CD4-positive, alpha-beta T cell treated with Interleukin-1 beta for 1 hour (primary cell): Measurements from ENCODE around the gene METAP1.
"Not testable (repeated sequence)": the region's sequence is repeated elsewhere in the genome, so short reads cannot be mapped to it uniquely, and the experiment has no call there.

Experiments used
- DNase-seq, 2 donors: peaks; one replicate each; pipeline ENCODE4 v3.0.0-alpha.2; 2020 to 2022

Gene METAP1

DNA sequence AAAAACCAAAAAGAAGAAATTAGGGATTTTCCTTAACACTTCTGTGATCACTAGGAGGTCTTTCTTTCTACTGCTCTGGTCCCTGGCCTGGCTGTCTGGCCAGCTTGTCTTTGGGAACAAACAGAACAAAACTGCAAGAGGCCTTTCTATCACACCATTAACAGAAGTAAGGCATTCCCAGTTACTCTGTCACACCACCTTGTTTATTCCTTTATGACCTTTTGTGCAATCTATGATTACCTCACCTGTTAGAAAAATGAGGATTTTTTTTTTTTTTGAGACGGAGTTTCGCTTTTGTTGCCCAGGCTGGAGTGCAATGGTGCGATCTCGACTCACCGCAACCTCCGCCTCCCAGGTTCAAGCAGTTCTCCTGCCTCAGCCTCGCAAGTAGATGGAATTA, 3.0 kb downstream of the METAP1 start:
- no peak for DNase-seq

DNA sequence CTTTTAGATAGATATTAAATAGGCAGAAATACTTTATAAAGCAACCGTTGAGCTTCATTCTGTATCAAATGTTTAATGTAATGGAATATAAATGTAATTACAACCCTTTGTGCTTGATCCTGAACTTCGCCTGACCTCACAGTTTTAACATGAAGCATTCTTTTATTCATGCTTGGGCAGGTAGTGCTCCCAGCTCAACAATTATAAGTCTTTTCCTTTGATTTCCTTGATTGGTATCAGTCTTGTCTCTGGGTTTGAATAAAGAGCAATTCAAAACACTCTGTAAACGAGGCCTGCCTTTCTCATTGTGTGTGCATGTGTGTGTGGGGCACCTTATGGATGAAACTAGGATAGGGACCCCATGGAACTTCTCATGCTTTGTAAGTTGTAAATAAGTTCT, 6.8 kb downstream of the METAP1 start:
- DNase-seq, result no peak

DNA sequence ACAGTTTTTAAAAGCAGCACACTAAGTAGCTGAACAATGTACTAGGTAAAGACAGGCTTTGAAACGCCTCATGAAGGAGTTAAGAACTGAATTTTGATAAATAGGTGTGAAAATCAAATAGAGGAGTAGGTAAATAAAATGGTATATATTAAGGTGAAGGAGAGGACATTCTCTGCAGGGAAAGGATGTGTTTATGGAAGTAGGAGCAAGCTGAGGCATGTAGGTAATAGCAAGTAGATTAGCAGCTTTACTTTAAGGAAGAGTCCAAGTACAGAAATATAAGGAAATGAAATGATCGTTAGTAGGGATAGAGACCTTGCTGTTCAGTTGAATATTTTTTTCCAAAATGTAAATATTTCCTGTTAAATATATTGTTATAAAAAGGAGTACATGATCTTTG, 12.5 kb downstream of the METAP1 start:
- no peak for DNase-seq

DNA sequence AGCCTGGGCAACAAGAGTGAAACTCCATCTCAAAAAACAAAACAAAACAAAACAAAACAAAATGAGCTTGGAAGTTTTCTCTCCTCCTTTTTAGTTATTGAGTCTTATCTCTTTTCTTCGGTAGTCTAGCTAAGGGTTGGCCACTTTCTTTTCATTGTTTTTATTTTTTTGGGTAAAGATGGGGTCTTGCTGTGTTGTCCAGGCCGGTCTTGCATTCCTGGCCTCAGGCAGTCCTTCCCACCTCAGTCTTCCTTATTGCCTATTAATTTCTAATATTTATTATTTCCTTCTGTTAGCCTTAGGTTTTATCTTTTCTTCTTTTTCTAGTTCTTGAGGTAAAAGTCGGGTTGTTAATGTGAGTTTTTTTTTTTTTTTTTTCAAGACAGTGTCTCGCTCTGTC, 16.4 kb downstream of the METAP1 start:
- no peak for DNase-seq

DNA sequence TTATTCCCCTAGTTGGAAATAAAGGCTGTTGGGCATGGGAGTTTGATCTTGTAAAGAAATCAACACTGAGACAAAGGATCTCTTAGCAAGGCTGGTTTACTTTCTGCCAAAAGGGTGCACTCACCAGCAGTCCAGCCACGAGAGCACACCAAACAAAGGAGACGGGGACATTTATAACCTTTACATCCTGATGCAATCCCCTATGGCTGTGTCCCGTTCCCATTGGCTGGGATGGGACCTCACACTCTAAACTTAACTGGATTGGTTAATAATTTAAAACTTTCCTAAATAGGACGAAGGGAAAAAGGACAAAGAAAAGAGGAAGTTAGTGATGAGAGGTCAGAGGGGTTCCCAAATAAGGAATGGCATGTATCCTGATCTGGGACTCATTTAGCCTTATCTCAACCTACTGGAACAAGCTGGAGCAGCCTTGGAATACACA, 17.9 kb downstream of the METAP1 start:
- DNase-seq, result no peak

DNA sequence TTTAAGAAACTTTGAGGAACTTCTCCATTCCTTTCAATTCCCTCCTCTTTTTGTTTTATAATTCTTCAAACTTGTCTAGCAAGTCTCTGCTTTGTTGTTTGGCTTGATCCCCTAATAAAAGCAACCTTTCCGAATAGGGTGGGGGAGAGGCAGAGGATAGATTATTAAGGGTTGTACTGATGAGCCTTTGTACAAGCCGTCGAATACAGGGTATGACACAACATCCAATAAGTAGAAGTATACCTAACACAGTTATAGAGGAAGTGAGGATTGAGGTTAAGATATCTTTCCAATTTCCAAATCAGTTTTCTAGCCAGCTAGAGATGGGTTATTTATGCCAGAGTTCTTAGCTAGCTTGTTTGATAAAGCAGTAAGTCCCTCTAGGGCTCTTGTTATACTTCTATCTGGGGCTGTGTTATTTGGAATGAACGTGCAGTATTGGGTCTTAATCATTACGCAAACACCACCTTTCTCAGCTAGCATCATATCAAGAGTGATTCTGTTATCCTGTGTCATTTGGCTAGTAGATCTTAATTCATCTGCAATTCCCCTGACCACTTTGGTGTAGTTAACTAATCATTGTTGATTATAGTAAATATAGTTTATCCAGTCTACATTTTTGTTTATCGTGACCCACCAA, 18.5 kb downstream of the METAP1 start:
- DNase-seq, result no peak

DNA sequence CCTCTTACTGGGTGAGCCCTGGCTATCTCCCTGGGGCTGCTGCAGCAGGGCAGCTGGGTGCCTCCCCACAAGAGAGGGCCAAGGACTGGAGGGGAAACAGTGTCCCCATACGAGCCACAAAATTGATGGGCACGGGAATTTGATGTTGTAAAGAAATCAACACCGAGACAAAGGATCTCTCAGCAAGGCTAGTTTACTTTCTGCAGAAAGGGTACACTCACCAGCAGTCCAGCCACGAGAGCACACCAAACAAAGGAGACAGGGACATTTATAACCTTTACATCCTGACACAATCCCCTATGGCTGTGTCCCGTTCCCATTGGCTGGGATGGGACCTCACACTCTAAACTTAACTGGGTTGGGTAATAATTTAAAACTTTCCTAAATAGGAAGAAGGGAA, 25.9 kb downstream of the METAP1 start:
- no peak for DNase-seq

DNA sequence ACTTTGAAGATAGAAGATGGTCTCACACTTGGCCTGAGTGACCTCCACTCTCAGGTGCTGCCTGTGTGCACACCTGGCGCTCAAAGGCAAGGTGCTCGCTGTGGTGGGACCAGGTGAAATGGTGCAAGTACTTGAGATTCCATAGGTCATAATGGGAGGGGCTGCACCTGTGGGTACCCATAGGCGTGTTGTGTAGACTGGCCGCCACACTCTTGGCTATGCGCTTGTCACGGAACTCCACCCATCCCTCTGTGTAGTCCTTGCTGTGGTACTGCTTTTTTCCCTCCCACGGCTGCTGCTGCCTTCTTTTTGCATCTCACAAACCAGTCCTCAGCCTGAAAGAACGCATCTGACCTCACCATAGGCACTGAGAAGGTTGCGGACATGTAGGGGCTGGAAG, 27.0 kb downstream of the METAP1 start:
- no peak for DNase-seq

DNA sequence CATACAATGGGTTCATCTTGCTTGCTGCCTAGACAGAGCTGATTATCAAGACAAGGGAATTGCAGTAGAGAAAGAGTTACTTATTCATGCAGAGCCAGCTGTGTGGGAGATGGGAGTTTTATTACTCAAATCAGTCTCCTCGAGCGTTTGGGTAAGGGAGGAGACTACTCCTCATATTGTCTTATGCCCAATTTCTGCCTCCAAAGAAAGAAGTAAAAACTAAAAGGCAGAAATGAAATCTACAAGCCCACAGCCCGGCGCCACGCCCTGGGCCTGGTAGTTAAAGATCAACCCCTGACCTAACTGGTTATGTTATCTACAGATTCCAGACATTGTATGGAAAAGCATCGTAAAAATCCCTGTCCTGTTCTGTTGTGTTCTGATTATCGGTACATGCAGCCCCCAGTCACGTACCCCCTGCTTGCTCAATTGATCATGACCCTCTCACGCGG, 28.3 kb downstream of the METAP1 start:
- DNase-seq, result not testable (repeated sequence)

DNA sequence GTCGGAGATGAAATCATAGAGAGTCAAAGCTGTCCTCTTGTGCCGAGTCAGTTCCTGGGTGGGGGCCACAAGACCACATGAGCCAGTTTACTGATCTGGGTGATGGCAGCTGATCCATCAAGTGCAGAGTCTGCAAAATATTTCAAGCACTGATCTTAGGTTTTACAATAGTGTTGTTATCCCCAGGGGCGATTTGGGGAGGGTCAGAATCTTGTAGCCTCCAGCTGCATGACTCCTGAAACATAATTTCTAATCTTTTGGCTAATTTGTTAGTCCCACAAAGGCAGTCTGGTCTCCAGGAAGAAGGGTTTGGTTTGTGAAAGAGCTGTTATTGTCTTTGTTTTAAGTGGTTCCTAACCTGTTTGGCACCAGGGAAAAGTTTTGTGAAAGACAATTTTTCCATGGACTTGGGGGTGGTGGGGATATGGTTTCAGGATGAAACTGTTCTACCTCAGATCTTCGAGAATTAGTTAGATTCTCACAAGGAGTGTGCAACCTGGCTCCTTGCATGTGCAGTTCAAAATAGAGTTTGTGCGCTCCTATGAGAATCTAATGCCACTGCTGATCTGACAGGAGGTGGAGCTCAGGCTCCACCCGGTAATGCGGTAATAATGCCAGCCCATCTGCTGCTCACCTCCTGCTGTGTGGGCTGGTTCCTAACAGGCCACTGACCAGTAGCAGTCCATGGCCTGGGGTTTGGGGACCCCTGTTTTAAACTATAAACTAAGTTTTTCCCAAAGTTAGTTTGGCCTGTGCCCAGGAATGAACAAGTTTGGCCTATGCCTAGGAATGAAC, 29.2 kb downstream of the METAP1 start:
- no peak for DNase-seq

DNA sequence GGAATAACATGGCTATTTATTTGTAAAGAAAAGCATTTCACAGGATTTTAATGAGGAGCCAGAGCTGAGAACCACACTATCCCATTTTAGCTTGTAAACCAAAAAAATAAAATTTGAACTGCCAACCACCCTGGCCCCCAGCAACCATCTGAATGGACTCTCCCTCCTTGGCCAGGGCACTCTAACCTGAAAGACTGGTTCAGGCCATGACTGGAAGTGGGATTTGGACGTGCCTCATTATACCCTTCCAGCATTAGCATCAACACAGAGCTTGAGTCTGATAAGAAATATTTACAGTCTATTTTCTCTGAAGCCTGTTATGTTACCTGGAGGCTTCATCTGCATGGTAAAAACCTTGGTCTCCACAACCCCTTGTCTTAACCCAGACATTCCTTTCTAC, 30.0 kb downstream of the METAP1 start:
- DNase-seq, result no peak

DNA sequence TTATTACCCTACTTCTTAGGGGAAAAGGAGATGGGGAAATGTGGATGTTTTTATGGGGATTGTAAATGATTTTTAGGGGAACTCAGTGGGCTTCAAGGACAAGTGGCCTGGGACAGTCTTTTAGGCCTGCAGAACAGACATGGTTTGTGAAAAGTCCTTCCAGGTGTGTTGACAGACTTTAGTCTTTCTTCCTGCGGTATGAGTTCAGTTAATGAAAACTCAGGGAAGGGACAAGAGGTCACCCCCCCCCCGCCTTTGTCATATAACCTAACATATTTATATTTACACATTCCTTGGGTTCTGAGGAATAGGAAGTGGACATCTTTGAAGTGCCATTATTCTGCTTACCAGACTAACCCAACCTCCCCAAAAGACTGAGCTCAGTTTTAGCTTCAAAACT, 31.8 kb downstream of the METAP1 start:
- DNase-seq, result no peak

DNA sequence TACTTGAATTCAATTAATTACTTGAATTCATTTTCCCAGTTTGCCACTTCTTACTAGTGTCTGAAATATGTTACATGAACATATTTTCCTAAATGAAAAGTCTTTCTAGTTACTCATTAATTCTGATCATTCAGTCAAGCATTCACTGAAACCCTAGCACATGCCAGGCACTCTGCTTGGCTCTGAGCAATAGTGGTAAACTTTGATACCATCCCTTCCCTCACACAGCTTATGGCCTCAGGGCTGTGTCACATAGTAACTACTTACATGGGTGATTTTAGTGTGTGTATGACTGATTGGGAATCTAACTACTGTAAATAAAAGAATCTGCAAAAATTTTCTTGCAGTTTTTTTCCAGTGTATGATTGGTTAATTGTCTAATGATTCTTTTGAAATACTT, 32.7 kb downstream of the METAP1 start:
- no peak for DNase-seq

DNA sequence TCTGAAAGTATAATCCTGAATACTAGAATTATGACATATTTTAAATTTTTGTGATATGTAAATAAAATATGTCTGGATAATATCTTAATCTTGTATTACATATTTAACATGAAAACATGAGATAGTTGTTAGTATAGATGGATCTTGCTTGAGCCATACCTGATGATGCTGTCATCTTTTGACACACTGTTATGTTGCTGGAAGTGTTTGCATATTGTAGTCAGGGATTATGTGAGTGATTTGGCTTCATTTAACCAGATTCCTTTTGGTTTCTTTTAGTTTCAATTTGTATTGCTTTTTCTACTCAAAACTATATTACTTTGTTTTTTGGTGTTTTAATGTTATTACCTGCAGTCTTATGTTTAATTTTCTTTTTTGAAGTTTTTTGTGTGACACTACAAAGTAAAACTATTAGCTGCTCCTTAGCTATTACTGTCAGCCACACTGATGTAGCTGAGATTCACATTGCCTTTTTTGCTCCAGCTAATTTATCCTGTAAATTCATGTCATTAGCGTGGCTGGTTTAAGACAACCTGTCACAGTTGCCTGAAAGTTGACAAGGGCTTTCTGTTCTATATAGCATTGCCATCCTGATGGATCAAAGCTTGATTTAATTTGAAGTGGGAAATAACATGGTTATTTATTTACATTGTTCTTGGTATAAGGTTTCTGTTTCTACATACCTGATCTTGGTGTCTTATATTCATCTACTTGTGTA, 33.7 kb downstream of the METAP1 start:
- DNase-seq, result no peak

DNA sequence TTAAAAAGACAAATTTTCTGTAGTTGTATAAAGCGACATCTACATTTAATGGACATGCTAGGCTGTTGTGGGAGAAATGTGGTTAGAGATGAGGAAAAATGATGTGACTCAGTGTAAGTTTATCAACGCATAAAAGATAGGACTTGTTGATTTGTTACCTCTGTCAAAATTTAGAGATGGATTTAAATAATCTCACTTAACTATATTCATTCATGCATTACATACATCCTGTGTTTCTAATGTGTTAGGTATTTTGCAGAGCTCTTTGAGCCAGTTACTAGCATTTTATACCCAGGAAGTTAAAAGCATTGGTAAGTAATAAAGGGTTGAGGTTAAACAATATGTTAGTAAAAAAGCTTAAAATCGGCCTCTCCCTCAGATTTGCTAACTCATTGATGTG, 34.3 kb downstream of the METAP1 start:
- DNase-seq, result no peak

DNA sequence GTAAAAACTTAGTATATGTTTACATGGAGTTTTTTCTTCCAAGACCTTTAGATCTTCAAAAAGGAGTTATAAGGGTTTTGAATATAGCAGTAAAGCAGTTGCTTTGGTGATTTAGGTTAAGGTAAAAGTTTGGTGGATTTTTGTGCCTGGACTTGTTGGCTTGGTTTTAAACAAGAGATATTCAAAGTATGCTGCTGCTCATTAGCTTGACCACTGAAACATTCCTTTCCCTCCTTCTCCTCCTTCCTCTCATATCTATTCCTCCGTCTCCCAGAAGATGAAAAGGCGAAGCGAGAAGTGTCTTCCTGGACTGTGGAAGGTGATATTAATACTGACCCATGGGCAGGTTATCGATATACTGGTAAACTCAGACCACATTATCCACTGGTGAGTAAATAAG, 38.4 kb downstream of the METAP1 start:
- no peak for DNase-seq

DNA sequence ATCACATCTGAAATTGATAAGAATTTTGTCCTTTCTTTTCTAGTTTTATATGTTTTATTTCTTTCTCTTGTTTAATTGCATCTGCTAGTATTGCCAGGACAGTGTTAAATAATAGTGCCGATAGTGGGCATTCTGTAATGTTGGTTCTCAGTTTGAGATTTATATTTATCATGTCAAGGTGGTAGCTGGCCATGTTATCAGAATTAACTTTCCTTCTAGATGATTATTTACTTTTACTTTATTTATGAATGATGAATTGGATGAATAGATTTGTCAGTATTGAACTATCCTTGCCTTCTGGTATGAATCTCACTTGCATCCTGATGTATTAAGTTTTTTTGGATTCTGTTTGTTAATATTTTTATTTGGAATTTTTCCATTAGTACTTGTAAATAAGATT, 42.7 kb downstream of the METAP1 start:
- DNase-seq, result no peak

DNA sequence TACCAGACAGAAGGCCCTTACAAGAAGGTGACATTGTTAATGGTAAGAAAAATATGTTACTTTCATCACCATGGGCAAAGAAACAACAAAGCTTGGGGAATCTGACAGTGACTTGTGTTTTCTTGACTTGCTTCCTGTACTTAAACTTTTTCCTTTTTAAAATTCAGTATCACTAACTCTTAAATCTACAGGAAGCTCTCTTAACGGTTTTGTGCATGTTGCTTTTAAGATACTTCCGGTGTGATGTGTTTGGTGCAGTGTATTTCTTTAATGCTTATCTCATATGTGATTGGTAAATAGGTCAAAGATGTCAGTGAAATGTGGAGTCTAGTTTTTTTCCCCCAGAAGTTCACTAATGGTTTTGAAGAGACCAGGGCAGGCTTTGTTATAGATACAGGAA, 47.8 kb downstream of the METAP1 start:
- DNase-seq, result peak in 1 of 2 donors; percentile 54

DNA sequence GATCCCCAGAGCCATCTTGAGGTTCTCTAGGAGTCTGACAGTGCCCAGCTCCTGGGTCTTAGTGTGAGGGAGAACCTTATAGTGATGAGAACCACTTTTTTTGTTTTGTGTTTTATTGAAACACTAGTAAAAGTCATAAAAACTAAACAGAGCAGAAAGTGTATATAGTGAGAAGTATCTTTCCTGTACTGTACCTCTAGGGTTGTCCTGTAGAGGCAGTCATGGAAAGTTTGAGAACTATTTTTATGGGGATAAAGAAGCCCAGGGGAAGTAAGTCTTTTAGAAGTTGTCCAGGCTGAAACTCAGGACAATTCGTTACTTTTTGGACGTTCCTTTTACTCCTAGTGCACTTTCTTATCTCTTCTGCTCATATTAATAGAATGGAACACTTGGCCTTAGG, 52.2 kb downstream of the METAP1 start:
- DNase-seq, result no peak

DNA sequence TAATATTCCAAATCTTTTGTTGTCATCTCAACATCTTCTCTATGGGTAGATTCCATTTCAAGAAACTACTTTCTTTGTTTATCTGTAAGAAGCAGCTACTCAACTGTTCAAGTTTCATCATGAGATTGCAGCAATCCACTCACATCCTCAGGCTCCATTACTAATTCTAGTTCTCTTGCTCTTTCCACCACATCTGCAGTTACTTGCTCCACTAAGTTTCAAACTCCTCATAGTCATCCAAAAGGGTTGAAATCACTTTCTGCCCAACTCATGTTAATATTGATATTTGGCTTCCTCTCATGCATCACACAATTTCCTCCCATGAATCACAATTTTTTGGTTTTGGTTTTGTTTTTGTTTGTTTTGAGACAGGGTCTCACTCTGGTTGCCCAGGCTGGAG, 57.4 kb downstream of the METAP1 start:
- DNase-seq, result no peak

DNA sequence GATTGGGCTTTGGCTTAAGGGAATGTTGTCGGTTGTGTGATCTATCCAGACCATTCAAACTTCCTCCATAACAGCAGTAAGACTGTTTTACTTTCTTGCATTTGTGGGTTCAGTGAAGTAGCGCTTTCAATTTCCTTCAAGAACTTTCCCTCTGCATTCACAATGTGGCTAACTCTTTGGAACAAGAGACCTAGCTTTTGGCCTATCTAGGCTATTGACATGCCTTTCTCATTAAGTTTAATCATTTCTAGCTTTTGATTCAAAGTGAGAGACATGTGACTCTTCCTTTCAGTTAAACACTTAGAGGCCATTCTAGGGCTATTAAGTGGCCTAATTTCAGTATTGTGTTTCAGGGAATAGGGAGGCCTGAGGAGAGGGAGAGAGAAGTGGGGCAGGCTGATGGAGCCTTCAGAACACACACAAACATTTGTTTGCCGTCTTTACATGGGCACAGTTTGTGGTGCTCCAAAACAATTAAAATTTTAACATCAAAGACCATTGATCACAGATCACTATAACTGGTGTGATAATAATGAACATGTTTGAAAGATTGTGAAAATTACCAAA, 59.0 kb downstream of the METAP1 start:
- no peak for DNase-seq

DNA sequence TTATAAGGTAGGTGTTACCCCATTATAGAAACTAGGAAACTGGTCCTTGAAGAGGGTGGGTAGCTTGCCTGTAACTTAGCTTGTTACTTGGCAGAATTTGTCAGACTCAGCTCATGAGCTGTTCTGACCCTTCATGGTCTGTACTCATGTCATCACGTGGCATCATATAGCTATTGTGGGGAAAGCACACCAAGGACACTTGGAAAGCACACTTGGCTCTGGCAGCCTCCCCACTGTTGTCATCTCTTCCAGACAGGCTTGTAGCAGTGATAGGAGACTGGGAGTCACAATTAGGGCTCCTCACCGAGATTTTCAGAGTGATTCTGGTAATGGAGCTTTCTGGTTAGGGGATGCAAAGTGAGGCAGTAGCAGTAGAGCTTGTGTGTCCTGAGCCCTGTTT, 62.7 kb downstream of the METAP1 start:
- no peak for DNase-seq

DNA sequence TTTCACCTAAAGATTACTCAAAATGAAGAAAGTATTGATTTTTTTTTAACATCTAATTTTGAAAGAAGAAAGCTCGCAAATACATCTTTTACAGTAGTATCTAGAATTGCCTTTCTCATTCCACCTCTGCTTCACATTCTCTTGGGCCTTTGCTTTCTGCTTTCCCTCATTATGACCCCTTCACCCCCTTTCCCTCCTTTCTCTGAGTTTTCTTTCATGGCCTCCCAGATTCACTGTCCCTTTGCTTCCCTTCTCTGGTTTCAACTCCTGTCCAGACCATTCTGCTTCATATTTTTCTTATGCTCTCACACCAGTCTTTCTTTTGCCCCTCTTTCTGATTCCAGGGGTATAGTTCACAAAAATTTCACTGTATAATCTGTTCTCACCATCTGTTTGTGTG, 64.0 kb downstream of the METAP1 start:
- no peak for DNase-seq
